HepG2 (cell line): ENCODE results near the gene TNNI2. TPM values are rescaled to one million over a fixed set of nuclear protein-coding genes. Genes with fewer than 3 reads are reported as not detected.

Experiments used
- ATF3 ChIP-seq: sonication (generic); formaldehyde crosslinking; IDR thresholded peaks from 2 replicates; pipeline ENCODE4 v1.4.0; 2020; ENCODE audit warnings: missing genetic modification reagents
- CREB3 ChIP-seq: sonication (generic); formaldehyde crosslinking; IDR thresholded peaks from 2 replicates; pipeline ENCODE4 v1.5.0; 2020; ENCODE audit warnings: missing genetic modification reagents
- HNF1A ChIP-seq, 2 experiments: sonication (generic) in 1 of 2; formaldehyde crosslinking in 1 of 2; IDR thresholded peaks; 2 replicates each; pipeline versions ENCODE4 v1.4.0 to v1.6.1; 2016 to 2020; ENCODE audit warnings: borderline replicate concordance in 1 of 2, low read depth in 1 of 2, mild to moderate bottlenecking in 1 of 2, missing genetic modification reagents in 1 of 2
- MZF1 ChIP-seq: sonication (generic); formaldehyde crosslinking; IDR thresholded peaks from 2 replicates; pipeline ENCODE4 v1.8.1; 2023; ENCODE audit warnings: mild to moderate bottlenecking, missing genetic modification reagents, borderline replicate concordance
- PCBP1 ChIP-seq: fragments of 200-400 bp; formaldehyde crosslinking; IDR thresholded peaks from 2 replicates; pipeline ENCODE4 v1.6.1; 2017; ENCODE audit warnings: mild to moderate bottlenecking, low read depth, low read length, borderline replicate concordance
- PHF20 ChIP-seq: sonication (generic); formaldehyde crosslinking; IDR thresholded peaks from 2 replicates; pipeline ENCODE4 v1.5.0; 2020; ENCODE audit warnings: mild to moderate bottlenecking, missing genetic modification reagents
- PLRG1 ChIP-seq: fragments of 450-650 bp; conservative IDR thresholded peaks from 2 replicates; pipeline ENCODE4 v1.6.1; 2016
- RCOR2 ChIP-seq: IDR thresholded peaks from 2 replicates; pipeline ENCODE4 v1.6.1; 2016; ENCODE audit warnings: missing biosample characterization, missing genetic modification reagents
- TCF12 ChIP-seq, 2 experiments: fragments of 450-650 bp in 1 of 2; sonication (generic) in 1 of 2; formaldehyde crosslinking in 1 of 2; IDR thresholded peaks; 2 replicates each; pipeline versions ENCODE4 v1.6.1 to v1.8.0; 2017 to 2022; ENCODE audit warnings: antibody characterized with exemption in 1 of 2, mild to moderate bottlenecking in 1 of 2, missing genetic modification reagents in 1 of 2, moderate library complexity in 1 of 2
- TFE3 ChIP-seq: IDR thresholded peaks from 2 replicates; pipeline ENCODE4 v1.6.1; 2016
- TOPORS ChIP-seq: sonication (generic); formaldehyde crosslinking; IDR thresholded peaks from 2 replicates; pipeline ENCODE4 v1.8.0; 2023; ENCODE audit warnings: mild to moderate bottlenecking, missing genetic modification reagents
- UBTF ChIP-seq: sonication (generic); formaldehyde crosslinking; IDR thresholded peaks from 2 replicates; pipeline ENCODE4 v1.4.0; 2020; ENCODE audit warnings: mild to moderate bottlenecking, missing genetic modification reagents
- ZNF10 ChIP-seq: sonication (generic); formaldehyde crosslinking; IDR thresholded peaks from 2 replicates; pipeline ENCODE4 v1.4.0; 2020; ENCODE audit warnings: mild to moderate bottlenecking, low read depth, missing genetic modification reagents, borderline replicate concordance
- ZNF33B ChIP-seq: sonication (generic); formaldehyde crosslinking; IDR thresholded peaks from 2 replicates; pipeline ENCODE4 v1.5.1; 2020; ENCODE audit warnings: mild to moderate bottlenecking, missing genetic modification reagents
- ZNF660 ChIP-seq: sonication (generic); formaldehyde crosslinking; IDR thresholded peaks from 2 replicates; pipeline ENCODE4 v1.5.1; 2020; ENCODE audit warnings: mild to moderate bottlenecking, low read depth, missing genetic modification reagents, borderline replicate concordance
- ZNF749 ChIP-seq: sonication (generic); formaldehyde crosslinking; IDR thresholded peaks from 2 replicates; pipeline ENCODE4 v1.8.0; 2022; ENCODE audit warnings: mild to moderate bottlenecking, missing genetic modification reagents, moderate library complexity, borderline replicate concordance
- ZNF788 ChIP-seq: sonication (generic); formaldehyde crosslinking; IDR thresholded peaks from 2 replicates; pipeline ENCODE4 v1.5.0; 2020; ENCODE audit warnings: mild to moderate bottlenecking, missing genetic modification reagents, borderline replicate concordance
- polyA plus RNA-seq, 8 experiments: library from polyadenylated mRNA; depleted of rRNA in 3 of 8; stranded (reverse) in 7 of 8; unstranded in 1 of 8; fragments of >200 nt; fragmentation: Illumina TruSeq in 4 of 8; extraction: Trizol in 4 of 8; gene quantifications; 2 replicates each; pipeline versions ENCODE4 v1.2.1 to v1.2.3, GENCODE V29; 2011 to 2016; ENCODE audit warnings: low read depth in 4 of 8, missing spikeins in 1 of 8, mixed read lengths in 1 of 8; ENCODE audit not compliant: insufficient read depth in 1 of 8
- total RNA-seq, 5 experiments: library from RNA; depleted of rRNA; stranded (reverse); fragments of >200 nt; fragmentation: Illumina TruSeq; extraction: Trizol; gene quantifications; 2 replicates each; pipeline ENCODE4 v1.2.3, GENCODE V29; 2016; ENCODE audit warnings: low read depth in 1 of 5

Gene TNNI2
- total and polyA plus RNA-seq, 2 of the 13 experiments (the other 11 are each of a cell fraction or from before 2014, with no cell fraction given), result 7.2 to 12.0 TPM

GRCh38 chr11:1842149-1843097, 3.6 kb downstream of the TNNI2 start (continued):
- TF ChIP-seq RCOR2 (CRISPR knock-in tag), result peak; percentile 87
- TF ChIP-seq MZF1 (CRISPR knock-in tag), result 0 out of 2 replicates have a peak, but pooled peaks have one; percentile 43
- 0 out of 2 replicates have a peak, but pooled peaks have one; percentile 56 for TF ChIP-seq ZNF33B
- 0 out of 2 replicates have a peak, but pooled peaks have one; percentile 38 for TF ChIP-seq ZNF660 (CRISPR knock-in tag)
- peak; percentile 61; the same call in 1 of the 2 replicates for TF ChIP-seq ATF3 (CRISPR knock-in tag)
- TF ChIP-seq UBTF (CRISPR knock-in tag), result peak; percentile 97
- no peak for TF ChIP-seq PCBP1
- peak; percentile 69; the same call in 1 of the 2 replicates for TF ChIP-seq HNF1A (IDR thresholded peaks at IDR 0.05; ENCODE audit: low read depth)
- TF ChIP-seq HNF1A (CRISPR knock-in tag; IDR thresholded peaks at IDR 0.05; ENCODE audit: borderline replicate concordance), result peak; percentile 82; the same call in 1 of the 2 replicates
- no peak for TF ChIP-seq ZNF10
- TF ChIP-seq CREB3 (CRISPR knock-in tag), result no peak
- peak; percentile 55; the same call in 1 of the 2 replicates for TF ChIP-seq PHF20
- peak; percentile 91; the same call in 1 of the 2 replicates for TF ChIP-seq TOPORS
- TF ChIP-seq ZNF749 (CRISPR knock-in tag), result no peak
- peak; percentile 92 for TF ChIP-seq TFE3
- no peak for TF ChIP-seq PLRG1
- peak; percentile 98; the same call in 1 of the 2 replicates for TF ChIP-seq ZNF788 (CRISPR knock-in tag)
- no peak for TF ChIP-seq TCF12 (IDR thresholded peaks at IDR 0.05)
- peak; percentile 98 for TF ChIP-seq TCF12 (CRISPR knock-in tag; IDR thresholded peaks at IDR 0.05)
